Measurements from ENCODE around the gene SLC16A4. TPM values are rescaled to one million over a fixed set of nuclear protein-coding genes. Genes with fewer than 3 reads are reported as not detected.

Gene SLC16A4
- total RNA-seq, 1 experiment from 2014 or later: 0.83 TPM

DNA sequence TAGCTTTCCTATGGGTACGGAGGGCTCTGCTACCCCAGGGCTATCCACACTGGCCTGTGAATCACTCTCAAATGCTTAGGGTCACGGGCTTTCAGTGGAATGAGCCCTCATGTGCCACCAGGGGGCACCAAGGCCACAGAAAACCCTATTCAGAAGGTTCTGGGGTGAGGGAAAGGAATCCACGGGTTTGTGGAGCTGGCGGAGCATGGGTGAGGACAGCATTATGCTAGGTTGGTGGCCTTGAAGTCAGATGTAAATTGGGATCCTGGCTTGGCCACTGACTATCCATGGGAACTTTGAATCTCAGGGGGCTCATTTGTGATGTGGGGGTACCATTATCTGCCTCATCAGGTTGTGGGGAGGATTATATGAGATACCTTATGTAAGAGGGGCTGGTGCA is 21.8 kb upstream of the SLC16A4 start:
- no TSS peak for BruUV-seq (replicated peaks)
- H3K9me3 Mint-ChIP-seq (ENCODE audit: low read depth, unreplicated experiment): no peaks in the 10 kb centered on the region
- H3K36me3 Mint-ChIP-seq (ENCODE audit: insufficient read depth, unreplicated experiment): peaks cover 4% of the 10 kb centered on the region
- H3K4me3 Mint-ChIP-seq (ENCODE audit: low read depth, unreplicated experiment): no peak overlapping the region
- CTCF ChIA-PET: interaction anchor here (0.6 to 4.5 kb wide), 4 partner anchors 21 to 83 kb away, joined by 4 to 37 read pairs (median 12); no protein-coding TSS in a partner anchor
- peaks cover 11% of the 10 kb centered on the region for H3K4me1 Mint-ChIP-seq (ENCODE audit: low read depth, unreplicated experiment)
- no peak overlapping the region for H3K27ac Mint-ChIP-seq (ENCODE audit: unreplicated experiment)
- intact Hi-C loops (cut with micrococcal nuclease; ENCODE audit: unreplicated experiment): loop anchor here (1.0 kb wide), 2 partner anchors 48 to 84 kb away; no protein-coding TSS in a partner anchor
- peaks cover 28% of the 10 kb centered on the region for H3K27me3 Mint-ChIP-seq (ENCODE audit: unreplicated experiment)
- peak; percentile 72 for DNase-seq
- TF ChIP-seq, protein P1, sequence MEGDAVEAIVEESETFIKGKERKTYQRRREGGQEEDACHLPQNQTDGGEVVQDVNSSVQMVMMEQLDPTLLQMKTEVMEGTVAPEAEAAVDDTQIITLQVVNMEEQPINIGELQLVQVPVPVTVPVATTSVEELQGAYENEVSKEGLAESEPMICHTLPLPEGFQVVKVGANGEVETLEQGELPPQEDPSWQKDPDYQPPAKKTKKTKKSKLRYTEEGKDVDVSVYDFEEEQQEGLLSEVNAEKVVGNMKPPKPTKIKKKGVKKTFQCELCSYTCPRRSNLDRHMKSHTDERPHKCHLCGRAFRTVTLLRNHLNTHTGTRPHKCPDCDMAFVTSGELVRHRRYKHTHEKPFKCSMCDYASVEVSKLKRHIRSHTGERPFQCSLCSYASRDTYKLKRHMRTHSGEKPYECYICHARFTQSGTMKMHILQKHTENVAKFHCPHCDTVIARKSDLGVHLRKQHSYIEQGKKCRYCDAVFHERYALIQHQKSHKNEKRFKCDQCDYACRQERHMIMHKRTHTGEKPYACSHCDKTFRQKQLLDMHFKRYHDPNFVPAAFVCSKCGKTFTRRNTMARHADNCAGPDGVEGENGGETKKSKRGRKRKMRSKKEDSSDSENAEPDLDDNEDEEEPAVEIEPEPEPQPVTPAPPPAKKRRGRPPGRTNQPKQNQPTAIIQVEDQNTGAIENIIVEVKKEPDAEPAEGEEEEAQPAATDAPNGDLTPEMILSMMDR (IDR thresholded peaks at IDR 0.05; ENCODE audit: unreplicated experiment): peak; percentile 72

DNA sequence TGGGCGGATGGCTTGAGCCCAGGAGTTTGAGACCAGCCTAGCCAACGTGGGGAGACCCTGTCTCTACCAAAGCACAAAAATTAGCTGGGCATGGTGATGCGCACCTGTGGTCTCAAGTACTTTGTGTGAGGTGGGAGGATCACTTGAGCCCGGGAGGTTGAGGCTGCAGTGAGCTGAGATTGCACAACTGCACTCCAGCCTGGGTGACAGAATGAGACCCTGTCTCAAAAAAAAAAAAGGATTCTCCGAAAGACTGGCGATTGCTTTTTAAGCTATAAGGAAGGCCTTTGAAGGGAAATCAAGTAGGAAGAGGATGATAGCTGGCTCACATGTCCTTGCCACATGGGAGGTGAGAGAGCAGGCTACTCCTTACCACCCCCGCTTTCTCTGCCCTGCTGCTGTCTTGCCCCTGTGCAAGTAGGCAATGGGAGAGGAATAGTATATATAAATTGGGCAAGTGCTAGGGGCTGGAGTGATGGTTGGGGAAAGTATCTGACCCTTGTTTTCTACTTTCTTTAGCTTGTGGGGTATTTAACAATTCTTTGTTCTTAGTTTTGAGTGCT is 20.4 kb upstream of the SLC16A4 start:
- H3K4me1 Mint-ChIP-seq (ENCODE audit: low read depth, unreplicated experiment): peaks cover 11% of the 10 kb centered on the region
- no TSS peak for BruUV-seq (replicated peaks)
- DNase-seq: no peak
- no peaks in the 10 kb centered on the region for H3K9me3 Mint-ChIP-seq (ENCODE audit: low read depth, unreplicated experiment)
- peaks cover 21% of the 10 kb centered on the region for H3K27me3 Mint-ChIP-seq (ENCODE audit: unreplicated experiment)
- TF ChIP-seq, protein P1 (IDR thresholded peaks at IDR 0.05; ENCODE audit: unreplicated experiment): no peak
- CTCF ChIA-PET: interaction anchor here (0.7 to 4.5 kb wide), 3 partner anchors 23 to 84 kb away, joined by 4 to 37 read pairs (median 5); no protein-coding TSS in a partner anchor
- intact Hi-C loops (cut with micrococcal nuclease; ENCODE audit: unreplicated experiment): no loop called here
- no peak overlapping the region for H3K27ac Mint-ChIP-seq (ENCODE audit: unreplicated experiment)
- peaks cover 17% of the 10 kb centered on the region for H3K36me3 Mint-ChIP-seq (ENCODE audit: insufficient read depth, unreplicated experiment)
- H3K4me3 Mint-ChIP-seq (ENCODE audit: low read depth, unreplicated experiment): no peak overlapping the region

DNA sequence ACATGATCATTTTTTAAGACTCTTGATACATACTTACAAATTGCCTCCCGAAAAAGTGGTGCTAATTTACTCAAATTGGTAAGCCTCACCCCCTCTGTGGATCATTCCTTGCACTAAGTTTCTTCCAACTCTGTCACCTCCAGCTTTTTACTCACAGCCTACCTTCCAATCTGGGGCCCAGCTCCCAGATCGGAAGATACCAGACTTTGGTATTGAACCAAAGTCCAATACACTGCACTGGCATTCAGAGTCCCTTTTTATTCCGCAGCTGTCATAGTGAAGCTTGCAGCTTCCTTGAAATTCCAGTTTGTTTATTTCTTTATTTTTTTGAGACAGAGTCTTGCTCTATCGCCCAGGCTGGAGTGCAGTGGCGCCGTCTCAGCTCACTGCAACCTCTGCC is 18.5 kb upstream of the SLC16A4 start:
- peaks cover 11% of the 10 kb centered on the region for H3K4me1 Mint-ChIP-seq (ENCODE audit: low read depth, unreplicated experiment)
- CTCF ChIA-PET: interaction anchor here (1.5 kb wide), 1 partner anchor 71 kb away, joined by 3 read pairs; no protein-coding TSS in a partner anchor
- BruUV-seq (replicated peaks): no TSS peak
- H3K9me3 Mint-ChIP-seq (ENCODE audit: low read depth, unreplicated experiment): no peaks in the 10 kb centered on the region
- no peak for DNase-seq
- peaks cover 22% of the 10 kb centered on the region for H3K36me3 Mint-ChIP-seq (ENCODE audit: insufficient read depth, unreplicated experiment)
- H3K27me3 Mint-ChIP-seq (ENCODE audit: unreplicated experiment): peaks cover 2% of the 10 kb centered on the region
- intact Hi-C loops (cut with micrococcal nuclease; ENCODE audit: unreplicated experiment): loop anchor here (5.0 kb wide), 1 partner anchor 207 kb away; no protein-coding TSS in a partner anchor
- TF ChIP-seq, protein P1 (IDR thresholded peaks at IDR 0.05; ENCODE audit: unreplicated experiment): no peak
- no peak overlapping the region for H3K4me3 Mint-ChIP-seq (ENCODE audit: low read depth, unreplicated experiment)
- H3K27ac Mint-ChIP-seq (ENCODE audit: unreplicated experiment): no peak overlapping the region

DNA sequence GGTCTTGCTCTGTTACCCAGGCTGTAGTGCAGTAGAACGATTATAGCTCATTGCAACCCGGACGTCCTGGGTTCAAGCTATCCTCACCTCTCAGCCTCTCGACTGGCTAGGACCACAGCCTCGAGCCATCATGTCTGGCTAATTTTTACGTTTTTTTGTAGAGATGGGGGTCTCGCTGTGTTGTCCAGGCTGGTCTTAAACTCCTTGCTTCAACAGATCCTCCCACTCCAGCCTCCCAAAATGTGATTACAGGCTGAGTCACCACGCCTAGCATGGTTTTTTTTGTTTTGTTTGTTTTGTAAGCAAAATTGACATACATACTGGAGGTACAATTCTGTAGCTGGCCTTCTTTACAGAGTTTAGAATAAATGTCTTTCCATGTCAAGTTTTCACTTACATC is 17.7 kb upstream of the SLC16A4 start:
- Mint-ChIP-seq H3K9me3 (ENCODE audit: low read depth, unreplicated experiment) (no peaks in the 10 kb centered on the region), H3K27me3 (ENCODE audit: unreplicated experiment) (no peaks in the 10 kb centered on the region), H3K4me3 (ENCODE audit: low read depth, unreplicated experiment) (peak overlapping the region; percentile 99), H3K4me1 (ENCODE audit: low read depth, unreplicated experiment) (peaks cover 11% of the 10 kb centered on the region), H3K27ac (ENCODE audit: unreplicated experiment) (no peak overlapping the region), H3K36me3 (ENCODE audit: insufficient read depth, unreplicated experiment) (peaks cover 22% of the 10 kb centered on the region)
- intact Hi-C loops (cut with micrococcal nuclease; ENCODE audit: unreplicated experiment): loop anchor here (5.0 kb wide), 1 partner anchor 206 kb away; no protein-coding TSS in a partner anchor
- no TSS peak for BruUV-seq (replicated peaks)
- no peak for DNase-seq
- CTCF ChIA-PET: interaction anchor here (0.8 to 1.5 kb wide), 3 partner anchors 52 to 87 kb away, joined by 3 to 4 read pairs (median 3); no protein-coding TSS in a partner anchor
- TF ChIP-seq, protein P1 (IDR thresholded peaks at IDR 0.05; ENCODE audit: unreplicated experiment): no peak
